Neural cell (in vitro differentiated cells): ENCODE measurements around the gene NCOA5. TPM values are rescaled to one million over a fixed set of nuclear protein-coding genes. Genes with fewer than 3 reads are reported as not detected.

ENCODE experiments used
- H2AFZ ChIP-seq: fragments of 200-600, 300-800 bp; sonication (generic), shearing (Covaris generic); 2 replicates; pipeline ENCODE4 v1.6.0; 2014; ENCODE audit warnings: low read depth, mild to moderate bottlenecking, antibody characterized with exemption, low read length, moderate library complexity
- H3F3A ChIP-seq: fragments of 200-600 bp; shearing (Covaris generic); 2 replicates; pipeline ENCODE4 v1.6.1; 2016; ENCODE audit warnings: mild to moderate bottlenecking, moderate library complexity, mixed read lengths, antibody characterized with exemption, low read length; ENCODE audit not compliant: insufficient read depth, poor library complexity, severe bottlenecking
- H3K27ac ChIP-seq: fragments of 200-600, 300-800 bp; sonication (generic), shearing (Covaris generic); 2 replicates; pipeline ENCODE4 v1.5.1; 2014; ENCODE audit warnings: mild to moderate bottlenecking, low read length, moderate library complexity
- H3K27me3 ChIP-seq: fragments of 300-800, 200-600 bp; sonication (generic), shearing (Covaris generic); 2 replicates; pipeline ENCODE4 v1.6.0; 2014; ENCODE audit warnings: mild to moderate bottlenecking, low read depth, low read length, moderate library complexity; ENCODE audit not compliant: insufficient read depth
- H3K36me3 ChIP-seq: fragments of 300-800, 200-600 bp; sonication (generic), shearing (Covaris generic); 2 replicates; pipeline ENCODE4 v1.5.1; 2014; ENCODE audit warnings: mild to moderate bottlenecking, antibody characterized with exemption, low read length, moderate library complexity; ENCODE audit not compliant: insufficient read depth
- H3K4me2 ChIP-seq: fragments of 300-800, 200-600 bp; sonication (generic), shearing (Covaris generic); 2 replicates; pipeline ENCODE4 v1.6.0; 2014; ENCODE audit warnings: mild to moderate bottlenecking, low read length
- H3K4me3 ChIP-seq: fragments of 300-800, 200-600 bp; sonication (generic), shearing (Covaris generic); 2 replicates; pipeline ENCODE4 v1.5.1; 2014; ENCODE audit warnings: mild to moderate bottlenecking, low read length, moderate library complexity
- H3K79me2 ChIP-seq: fragments of 200-600 bp; shearing (Covaris generic); replicated peaks from 2 replicates; pipeline ENCODE4 v1.6.0; 2014; ENCODE audit warnings: mild to moderate bottlenecking, low read length, moderate library complexity; ENCODE audit not compliant: insufficient read depth
- H3K9ac ChIP-seq: fragments of 300-800, 200-600 bp; sonication (generic), shearing (Covaris generic); 2 replicates; pipeline ENCODE4 v1.6.1; 2016; ENCODE audit warnings: mild to moderate bottlenecking, low read length, mixed read lengths
- H3K9me2 ChIP-seq: fragments of 200-600 bp; shearing (Covaris generic); 2 replicates; pipeline ENCODE4 v1.6.1; 2016; ENCODE audit warnings: mild to moderate bottlenecking, low read length, mixed read lengths; ENCODE audit not compliant: insufficient read depth
- H3K9me3 ChIP-seq: fragments of 200-600, 300-800 bp; sonication (generic), shearing (Covaris generic); 2 replicates; pipeline ENCODE4 v1.6.1; 2016; ENCODE audit warnings: mild to moderate bottlenecking, mixed run types, low read length, moderate library complexity, mixed read lengths
- H4K20me1 ChIP-seq: fragments of 200-600 bp; shearing (Covaris generic); 2 replicates; pipeline ENCODE4 v1.6.1; 2016; ENCODE audit warnings: mild to moderate bottlenecking, mixed run types; ENCODE audit not compliant: insufficient read depth
- EP300 ChIP-seq: fragments of 450-650 bp; conservative IDR thresholded peaks from 2 replicates; pipeline ENCODE4 v1.6.1; 2014; ENCODE audit warnings: antibody characterized with exemption, mild to moderate bottlenecking, moderate library complexity; ENCODE audit not compliant: poor library complexity, severe bottlenecking
- EZH2 ChIP-seq: fragments of 200-600, 300-800 bp; shearing (Covaris generic), sonication (generic); IDR thresholded peaks from 2 replicates; pipeline ENCODE4 v1.6.1; 2014; ENCODE audit warnings: antibody characterized with exemption, low read length, borderline replicate concordance, mild to moderate bottlenecking; ENCODE audit not compliant: insufficient read depth, poor library complexity, severe bottlenecking
- MXI1 ChIP-seq: fragments of 450-650 bp; conservative IDR thresholded peaks from 2 replicates; pipeline ENCODE4 v1.6.1; 2014; ENCODE audit warnings: antibody characterized with exemption, mild to moderate bottlenecking; ENCODE audit not compliant: poor library complexity, severe bottlenecking
- POLR2AphosphoS5 ChIP-seq: IDR thresholded peaks from 2 replicates; pipeline ENCODE4 v1.6.1; 2012
- RAD21 ChIP-seq: fragments of 450-650 bp; conservative IDR thresholded peaks from 2 replicates; pipeline ENCODE4 v1.6.1; 2014; ENCODE audit warnings: antibody characterized with exemption, mild to moderate bottlenecking, moderate library complexity
- SMC3 ChIP-seq: fragments of 450-650 bp; conservative IDR thresholded peaks from 2 replicates; pipeline ENCODE4 v1.6.1; 2014; ENCODE audit warnings: antibody characterized with exemption, mild to moderate bottlenecking, moderate library complexity; ENCODE audit not compliant: poor library complexity
- TAF1 ChIP-seq: IDR thresholded peaks from 2 replicates; pipeline ENCODE4 v1.6.1; 2012; ENCODE audit warnings: low read depth
- polyA plus RNA-seq: library from polyadenylated mRNA; depleted of rRNA; stranded (reverse); fragments of >200 nt; gene quantifications from 2 replicates; pipeline ENCODE4 v1.2.3, GENCODE V29; 2014
- TF ChIP-seq, protein P1 (sequence below): IDR thresholded peaks from 2 replicates; pipeline ENCODE4 v1.6.1; 2012; ENCODE audit warnings: borderline replicate concordance
- TF ChIP-seq, protein P2 (sequence below): fragments of 450-650 bp; IDR thresholded peaks from 2 replicates; pipeline ENCODE4 v1.5.1; 2014; ENCODE audit warnings: antibody characterized with exemption, mild to moderate bottlenecking, moderate library complexity; ENCODE audit not compliant: poor library complexity, severe bottlenecking

The NCOA5 gene
- polyA plus RNA-seq, 1 donor from 2014 or later = 29.9 TPM

DNA sequence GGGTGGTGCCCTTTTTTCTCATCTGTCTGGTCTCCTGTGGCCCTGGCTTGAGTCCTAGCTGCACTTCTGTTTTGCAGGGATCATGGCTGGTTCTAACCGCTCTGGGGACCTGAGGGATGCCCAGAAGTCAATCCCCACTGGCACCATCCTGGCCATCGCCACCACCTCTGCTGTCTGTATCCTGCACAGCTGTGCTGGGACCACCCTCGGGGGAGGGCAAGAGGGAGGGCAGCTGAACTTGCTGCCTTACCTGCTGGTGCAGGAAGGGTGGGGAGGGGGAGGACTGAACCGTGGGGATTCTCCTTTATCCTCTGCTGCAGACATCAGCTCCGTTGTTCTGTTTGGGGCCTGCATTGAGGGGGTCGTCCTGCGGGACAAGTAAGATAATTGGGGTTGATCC, 46.2 kb downstream of the NCOA5 start:
- H3K4me2 ChIP-seq = no peak overlapping the region

DNA sequence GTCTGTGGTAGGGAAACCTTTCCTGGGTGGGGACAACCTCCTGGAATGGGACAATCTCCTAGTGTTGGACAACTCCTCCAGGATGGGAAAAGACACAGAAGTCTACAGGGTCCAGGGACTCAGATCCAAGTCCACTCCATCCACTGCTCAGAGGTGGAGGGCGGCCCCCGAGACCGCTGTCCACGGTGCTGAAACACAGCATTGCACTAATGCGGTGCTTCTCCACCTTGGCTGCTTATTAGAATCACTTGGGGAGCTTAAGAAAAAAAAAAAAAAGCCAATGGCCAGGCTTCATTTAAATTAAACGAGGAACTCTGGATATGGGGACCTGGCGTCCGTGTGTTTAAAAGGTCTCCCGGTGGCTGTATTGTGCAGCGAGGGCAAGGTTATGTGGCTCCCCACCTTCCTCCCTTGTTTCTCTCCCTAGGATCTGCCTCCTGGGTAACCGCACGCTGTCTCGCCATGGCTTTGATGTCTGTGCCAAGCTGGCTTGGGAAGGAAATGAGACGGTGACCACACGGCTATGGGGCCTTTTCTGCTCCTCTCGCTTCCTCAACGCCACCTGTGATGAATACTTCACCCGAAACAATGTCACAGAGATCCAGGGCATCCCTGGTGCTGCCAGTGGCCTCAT, 48.7 kb downstream of the NCOA5 start:
- no peaks in the 10 kb centered on the region for H3K9me3 ChIP-seq
- no peak overlapping the region for H3K4me2 ChIP-seq
- no peak overlapping the region for H3K27ac ChIP-seq
- no peaks in the 10 kb centered on the region for H3K27me3 ChIP-seq
- no peaks in the 10 kb centered on the region for H3K79me2 ChIP-seq
- no peak overlapping the region for H2AFZ ChIP-seq
- peaks cover 11% of the 10 kb centered on the region for H3K36me3 ChIP-seq
- no peaks in the 10 kb centered on the region for H3F3A ChIP-seq
- H3K4me3 ChIP-seq = no peak overlapping the region
- no peaks in the 10 kb centered on the region for H3K9me2 ChIP-seq
- H4K20me1 ChIP-seq = no peaks in the 10 kb centered on the region
- H3K9ac ChIP-seq = no peak overlapping the region
- TF ChIP-seq, protein P1, sequence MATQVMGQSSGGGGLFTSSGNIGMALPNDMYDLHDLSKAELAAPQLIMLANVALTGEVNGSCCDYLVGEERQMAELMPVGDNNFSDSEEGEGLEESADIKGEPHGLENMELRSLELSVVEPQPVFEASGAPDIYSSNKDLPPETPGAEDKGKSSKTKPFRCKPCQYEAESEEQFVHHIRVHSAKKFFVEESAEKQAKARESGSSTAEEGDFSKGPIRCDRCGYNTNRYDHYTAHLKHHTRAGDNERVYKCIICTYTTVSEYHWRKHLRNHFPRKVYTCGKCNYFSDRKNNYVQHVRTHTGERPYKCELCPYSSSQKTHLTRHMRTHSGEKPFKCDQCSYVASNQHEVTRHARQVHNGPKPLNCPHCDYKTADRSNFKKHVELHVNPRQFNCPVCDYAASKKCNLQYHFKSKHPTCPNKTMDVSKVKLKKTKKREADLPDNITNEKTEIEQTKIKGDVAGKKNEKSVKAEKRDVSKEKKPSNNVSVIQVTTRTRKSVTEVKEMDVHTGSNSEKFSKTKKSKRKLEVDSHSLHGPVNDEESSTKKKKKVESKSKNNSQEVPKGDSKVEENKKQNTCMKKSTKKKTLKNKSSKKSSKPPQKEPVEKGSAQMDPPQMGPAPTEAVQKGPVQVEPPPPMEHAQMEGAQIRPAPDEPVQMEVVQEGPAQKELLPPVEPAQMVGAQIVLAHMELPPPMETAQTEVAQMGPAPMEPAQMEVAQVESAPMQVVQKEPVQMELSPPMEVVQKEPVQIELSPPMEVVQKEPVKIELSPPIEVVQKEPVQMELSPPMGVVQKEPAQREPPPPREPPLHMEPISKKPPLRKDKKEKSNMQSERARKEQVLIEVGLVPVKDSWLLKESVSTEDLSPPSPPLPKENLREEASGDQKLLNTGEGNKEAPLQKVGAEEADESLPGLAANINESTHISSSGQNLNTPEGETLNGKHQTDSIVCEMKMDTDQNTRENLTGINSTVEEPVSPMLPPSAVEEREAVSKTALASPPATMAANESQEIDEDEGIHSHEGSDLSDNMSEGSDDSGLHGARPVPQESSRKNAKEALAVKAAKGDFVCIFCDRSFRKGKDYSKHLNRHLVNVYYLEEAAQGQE = peak; percentile 88
- TF ChIP-seq RAD21 = no peak

More for the DNA sequence above, 46.2 kb downstream of the NCOA5 start:
- Histone ChIP-seq H3K27ac (no peak overlapping the region), H3K9me2 (no peaks in the 10 kb centered on the region), H3K27me3 (no peaks in the 10 kb centered on the region), H3K9ac (no peak overlapping the region), H3K79me2 (no peaks in the 10 kb centered on the region), H3K9me3 (no peaks in the 10 kb centered on the region), H2AFZ (no peak overlapping the region), H4K20me1 (no peaks in the 10 kb centered on the region), H3K36me3 (peaks cover 18% of the 10 kb centered on the region), H3F3A (no peaks in the 10 kb centered on the region), H3K4me3 (no peak overlapping the region)
- TF ChIP-seq EP300 (no peak), EZH2 (no peak), TAF1 (no peak), POLR2AphosphoS5 (no peak), MXI1 (no peak), RAD21 (no peak), SMC3 (no peak)
- TF ChIP-seq, protein P2, sequence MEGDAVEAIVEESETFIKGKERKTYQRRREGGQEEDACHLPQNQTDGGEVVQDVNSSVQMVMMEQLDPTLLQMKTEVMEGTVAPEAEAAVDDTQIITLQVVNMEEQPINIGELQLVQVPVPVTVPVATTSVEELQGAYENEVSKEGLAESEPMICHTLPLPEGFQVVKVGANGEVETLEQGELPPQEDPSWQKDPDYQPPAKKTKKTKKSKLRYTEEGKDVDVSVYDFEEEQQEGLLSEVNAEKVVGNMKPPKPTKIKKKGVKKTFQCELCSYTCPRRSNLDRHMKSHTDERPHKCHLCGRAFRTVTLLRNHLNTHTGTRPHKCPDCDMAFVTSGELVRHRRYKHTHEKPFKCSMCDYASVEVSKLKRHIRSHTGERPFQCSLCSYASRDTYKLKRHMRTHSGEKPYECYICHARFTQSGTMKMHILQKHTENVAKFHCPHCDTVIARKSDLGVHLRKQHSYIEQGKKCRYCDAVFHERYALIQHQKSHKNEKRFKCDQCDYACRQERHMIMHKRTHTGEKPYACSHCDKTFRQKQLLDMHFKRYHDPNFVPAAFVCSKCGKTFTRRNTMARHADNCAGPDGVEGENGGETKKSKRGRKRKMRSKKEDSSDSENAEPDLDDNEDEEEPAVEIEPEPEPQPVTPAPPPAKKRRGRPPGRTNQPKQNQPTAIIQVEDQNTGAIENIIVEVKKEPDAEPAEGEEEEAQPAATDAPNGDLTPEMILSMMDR = no peak
- TF ChIP-seq, protein P1 = no peak
